ENCODE measurements around the gene IGHMBP2. TPM values are rescaled to one million over a fixed set of nuclear protein-coding genes. Genes with fewer than 3 reads are reported as not detected.
A peak's percentile ranks its signal among the peaks of the same experiment; 100 is the strongest.

IGHMBP2 gene
- total and polyA plus RNA-seq, 9 of the 15 experiments (the other 6 are each of a cell fraction or from before 2014, with no cell fraction given): 1.6 to 24.8 (median 14.5) TPM

- TF ChIP-seq PRDM10 (IDR thresholded peaks at IDR 0.05; ENCODE audit: partially characterized antibody): peak; percentile 47
Measured at GRCh38 chr11:68961245-68961644, 57.6 kb downstream of the IGHMBP2 start (continued).

GRCh38 chr11:68962527-68963250 lies 59.0 kb downstream of the IGHMBP2 start:
- no peak overlapping the region for H3K27ac ChIP-seq (ENCODE audit: extremely low read depth, low read depth, low read length)
- BruUV-seq (replicated peaks): no TSS peak
- H3K36me3 ChIP-seq (ENCODE audit: control insufficient read depth, insufficient read depth, low read length): no peaks in the 10 kb centered on the region
- ChIA-PET POLR2A (no interaction called here), CTCF (ENCODE audit: low intra/inter-chr PET ratio) (no interaction called here)
- H3K27me3 ChIP-seq (ENCODE audit: control insufficient read depth in 2 of 2, insufficient read depth in 2 of 2, low read length in 2 of 2): peaks cover 38 to 76% of the 10 kb centered on the region in 2 experiments; a peak in 4 of 5 replicates
- no peak overlapping the region for H3K4me3 ChIP-seq
- TF ChIP-seq CTCF (IDR thresholded peaks at IDR 0.05 in 2 of 3, conservative IDR thresholded peaks at IDR 0.05 in 1 of 3; ENCODE audit: insufficient read depth in 2 of 3, low read depth in 1 of 3, low read length in 3 of 3) (peak in 1 of 3 experiments; percentile 11; a peak in 1 of 6 replicates), CBFA2T3 (IDR thresholded peaks at IDR 0.05) (peak; percentile 29), TGIF2 (CRISPR knock-in tag; IDR thresholded peaks at IDR 0.05) (no peak), ARID1B (IDR thresholded peaks at IDR 0.05) (0 out of 2 replicates have a peak, but pooled peaks have one; percentile 9), ZNF609 (CRISPR knock-in tag; IDR thresholded peaks at IDR 0.05; ENCODE audit: borderline replicate concordance) (no peak)
- no peak overlapping the region for H3K4me2 ChIP-seq (ENCODE audit: insufficient read depth, low read length)
- H4K20me1 ChIP-seq (replicated peaks; ENCODE audit: control insufficient read depth, insufficient read depth, low read length): no peaks in the 10 kb centered on the region; the same call in 1 of the 2 replicates
- intact Hi-C loops (cut with micrococcal nuclease): no loop called here
- H3K9me3 ChIP-seq (replicated peaks; ENCODE audit: control insufficient read depth, insufficient read depth, low read depth, low read length): no peaks in the 10 kb centered on the region
- peak overlapping the region; percentile 14; the same call in 1 of the 2 replicates for H2AFZ ChIP-seq (ENCODE audit: low read depth, low read length)
- no peak for ATAC-seq
- no peaks in the 10 kb centered on the region for H3K9me1 ChIP-seq (ENCODE audit: control insufficient read depth, insufficient read depth, low read length)
- H3K4me1 ChIP-seq (replicated peaks in 1 of 2; ENCODE audit: control insufficient read depth in 2 of 2, insufficient read depth in 2 of 2, low read length in 2 of 2): peaks cover 0 to 14% of the 10 kb centered on the region in 2 experiments; a peak in 2 of 5 replicates
- no peak for DNase-seq (ENCODE audit: extremely low read depth in 1 of 4, low spot score in 3 of 4)
- H3K9ac ChIP-seq (ENCODE audit: insufficient read depth in 1 of 2, low read depth in 2 of 2, low read length in 2 of 2): no peak overlapping the region
- no peaks in the 10 kb centered on the region for H3K79me2 ChIP-seq (ENCODE audit: control insufficient read depth, insufficient read depth, low read length)
- FAIRE-seq: no peak
- in situ Hi-C loops (cut with MboI): no loop called here
- WGBS (ENCODE audit: insufficient coverage, low coverage, missing lambda C conversion rate): 23% methylated on average over 14 of the region's 16 CpGs
